ENCODE results near the gene DNMBP. TPM values are rescaled to one million over a fixed set of nuclear protein-coding genes. Genes with fewer than 3 reads are reported as not detected.

Gene DNMBP
- total RNA-seq, 1 experiment from 2014 or later = 60.3 TPM

- BruUV-seq (replicated peaks) = no TSS peak
- no peak for TF ChIP-seq TCF7L2 (IDR thresholded peaks at IDR 0.05; ENCODE audit: borderline replicate concordance, extremely low read depth, insufficient read depth, insufficient read length)
- ChIA-PET RAD21 (ENCODE audit: low non-redundant PET in 1 of 2, low total read pairs in 2 of 2, uncharacterized antibody in 2 of 2, unreplicated experiment in 2 of 2) (interaction anchor here in 1 of 2 experiments (0.7 kb wide), 1 partner anchor 75 kb away, joined by 3 read pairs; no protein-coding TSS in a partner anchor), CTCF (interaction anchor here (1.4 kb wide), 2 partner anchors 9 to 13 kb away, joined by 4 to 5 read pairs; partner anchors contain the start of gene DNMBP), POLR2A (interaction anchor here (1.2 to 2.0 kb wide), 2 partner anchors 9 to 16 kb away, joined by 5 to 10 read pairs; no protein-coding TSS in a partner anchor)
- Histone ChIP-seq H3K9me3 (ENCODE audit: control insufficient read depth in 1 of 2, insufficient read depth in 1 of 2, low read depth in 1 of 2, low read length in 2 of 2) (no peaks in the 10 kb centered on the region), H3K27ac (ENCODE audit: low read depth, low read length) (peak overlapping the region; percentile 1; the same call in 1 of the 2 replicates), H3K79me2 (ENCODE audit: insufficient read depth, low read length) (peaks cover 100% of the 10 kb centered on the region), H4K20me1 (ENCODE audit: insufficient read depth) (peaks cover 19% of the 10 kb centered on the region; the same call in 1 of the 2 replicates), H3K4me2 (ENCODE audit: low read length) (peak overlapping the region; percentile 24), H3K9me2 (ENCODE audit: insufficient read depth) (no peaks in the 10 kb centered on the region), H3K36me3 (ENCODE audit: control insufficient read depth in 1 of 2, insufficient read depth in 2 of 2, low read length in 2 of 2) (peaks cover 0 to 22% of the 10 kb centered on the region in 2 experiments; a peak in 1 of 4 replicates), H2AFZ (ENCODE audit: low read depth, low read length, poor library complexity, severe bottlenecking) (no peak overlapping the region), H3K4me3 (replicated peaks in 1 of 2; ENCODE audit: low read depth in 1 of 2, low read length in 2 of 2) (no peak overlapping the region), H3K27me3 (ENCODE audit: insufficient read depth, low read length) (no peaks in the 10 kb centered on the region), H3K9ac (ENCODE audit: low read length) (no peak overlapping the region), H3K4me1 (ENCODE audit: control insufficient read depth in 1 of 2, insufficient read depth in 2 of 2, low read length in 2 of 2) (peaks cover 47 to 69% of the 10 kb centered on the region in 2 experiments)
- DNase-seq (ENCODE audit: low read depth, low spot score) = no peak
- intact Hi-C loops (cut with micrococcal nuclease) = no loop called here
- ATAC-seq = no peak
These were observed 12.8 kb downstream of the DNMBP start for GRCh38 chr10:99996671-99997648.

- Histone ChIP-seq H3K79me2 (ENCODE audit: insufficient read depth, low read length) (peaks cover 100% of the 10 kb centered on the region), H3K36me3 (ENCODE audit: control insufficient read depth in 1 of 2, insufficient read depth in 2 of 2, low read length in 2 of 2) (peaks cover 0 to 18% of the 10 kb centered on the region in 2 experiments; a peak in 1 of 4 replicates), H3K9me3 (ENCODE audit: control insufficient read depth in 1 of 2, insufficient read depth in 1 of 2, low read depth in 1 of 2, low read length in 2 of 2) (no peaks in the 10 kb centered on the region), H3K4me1 (ENCODE audit: control insufficient read depth in 1 of 2, insufficient read depth in 2 of 2, low read length in 2 of 2) (peaks cover 45 to 59% of the 10 kb centered on the region in 2 experiments), H2AFZ (ENCODE audit: low read depth, low read length, poor library complexity, severe bottlenecking) (no peak overlapping the region), H3K9ac (ENCODE audit: low read length) (no peak overlapping the region), H4K20me1 (ENCODE audit: insufficient read depth) (peaks cover 19% of the 10 kb centered on the region; the same call in 1 of the 2 replicates), H3K27me3 (ENCODE audit: insufficient read depth, low read length) (no peaks in the 10 kb centered on the region), H3K4me3 (replicated peaks in 1 of 2; ENCODE audit: low read depth in 1 of 2, low read length in 2 of 2) (no peak overlapping the region), H3K27ac (ENCODE audit: low read depth, low read length) (no peak overlapping the region), H3K9me2 (ENCODE audit: insufficient read depth) (no peaks in the 10 kb centered on the region), H3K4me2 (ENCODE audit: low read length) (peak overlapping the region; percentile 5; the same call in 1 of the 2 replicates)
- CTCF ChIA-PET = no interaction called here
- no peak for DNase-seq (ENCODE audit: low read depth, low spot score)
- no TSS peak for BruUV-seq (replicated peaks)
- RAD21 ChIA-PET (ENCODE audit: low non-redundant PET in 1 of 2, low total read pairs in 2 of 2, uncharacterized antibody in 2 of 2, unreplicated experiment in 2 of 2) = no interaction called here
- ATAC-seq = no peak
- intact Hi-C loops (cut with micrococcal nuclease) = no loop called here
- POLR2A ChIA-PET = interaction anchor here (1.7 to 2.0 kb wide), 2 partner anchors 10 to 15 kb away, joined by 4 to 10 read pairs; no protein-coding TSS in a partner anchor
- TF ChIP-seq CTCF (IDR thresholded peaks at IDR 0.05 in 2 of 3, conservative IDR thresholded peaks at IDR 0.05 in 1 of 3; ENCODE audit: borderline replicate concordance in 1 of 3, insufficient read depth in 1 of 3, low read depth in 2 of 3, low read length in 2 of 3) (no peak), RAD21 (IDR thresholded peaks at IDR 0.05; ENCODE audit: low read depth) (no peak), ZBTB33 (IDR thresholded peaks at IDR 0.05; ENCODE audit: extremely low read depth, insufficient replicate concordance, low read length) (no peak), EZH2 (IDR thresholded peaks at IDR 0.05) (no peak), CBX3 (IDR thresholded peaks at IDR 0.05; ENCODE audit: low read depth) (no peak), JUND (IDR thresholded peaks at IDR 0.05) (no peak), EZH2phosphoT487 (IDR thresholded peaks at IDR 0.05; ENCODE audit: borderline replicate concordance) (no peak), SRF (IDR thresholded peaks at IDR 0.05; ENCODE audit: low read depth) (no peak), ZFX (IDR thresholded peaks at IDR 0.05) (no peak), ATF3 (IDR thresholded peaks at IDR 0.05) (no peak)
These were observed 14.0 kb downstream of the DNMBP start for GRCh38 chr10:99995713-99996112.
